Adrenal gland (tissue), 12 donors: ENCODE data around the gene MYO18A. TPM values are rescaled to one million over a fixed set of nuclear protein-coding genes. Genes with fewer than 3 reads are reported as not detected.
"Not testable (repeated sequence)": the region's sequence is repeated elsewhere in the genome, so short reads cannot be mapped to it uniquely, and the experiment has no call there.

ENCODE experiments used
- DNase-seq, 7 donors: peaks; one replicate each; pipeline ENCODE4 v3.0.0-alpha.2; 2019 to 2020
- H3K27ac ChIP-seq, 5 donors: fragments of 200-600 bp; sonication (generic) in 4 of 5; 1 replicate in 3 of 5; 2 replicates in 2 of 5; pipeline versions ENCODE4 v1.5.1 to v1.8.0; 2016 to 2020; ENCODE audit warnings: mild to moderate bottlenecking in 1 of 5
- H3K27me3 ChIP-seq: fragments of 200-600 bp; 2 replicates; pipeline ENCODE4 v1.8.0; 2021
- H3K36me3 ChIP-seq, 2 donors: fragments of 200-600 bp; replicated peaks in 1 of 2; 1 replicate in 1 of 2; 2 replicates in 1 of 2; pipeline versions ENCODE4 v1.5.1 to v1.8.0; 2018 to 2022
- H3K4me1 ChIP-seq, 2 donors: fragments of 200-600 bp; replicated peaks in 1 of 2; 1 replicate in 1 of 2; 2 replicates in 1 of 2; pipeline versions ENCODE4 v1.5.1 to v1.8.0; 2018 to 2021
- H3K4me3 ChIP-seq, 4 donors: fragments of 200-600 bp; sonication (generic) in 3 of 4; one replicate each; pipeline ENCODE4 v1.5.1; 2016 to 2018
- H3K9me3 ChIP-seq, 3 donors: fragments of 200-600 bp; sonication (generic) in 1 of 3; replicated peaks in 1 of 3; 1 replicate in 2 of 3; 2 replicates in 1 of 3; pipeline versions ENCODE4 v1.5.1 to v1.8.0; 2016 to 2021
- CTCF ChIP-seq, 6 experiments: fragments of 450-650 bp in 4 of 6; fragments of 200-600 bp in 2 of 6; sonication (generic) in 1 of 6; IDR thresholded peaks; 1 replicate in 5 of 6; 2 replicates in 1 of 6; pipeline versions ENCODE4 v1.5.1 to v1.8.0; 2016 to 2021; ENCODE audit warnings: antibody characterized with exemption in 6 of 6, mild to moderate bottlenecking in 2 of 6, moderate library complexity in 1 of 6
- POLR2A ChIP-seq, 2 donors: fragments of 450-650 bp; IDR thresholded peaks; one replicate each; pipeline ENCODE4 v1.6.1; 2017; ENCODE audit warnings: antibody characterized with exemption in 2 of 2, mild to moderate bottlenecking in 2 of 2, moderate library complexity in 1 of 2
- WGBS, 4 donors: extraction: QIAGEN DNeasy Blood & Tissue Kit in 2 of 4; methylation state at CpG; one replicate each; pipeline versions ENCODE4 v1.1.5 to v1.1.7; 2013 to 2017; 5-methylcytosine and 5-hydroxymethylcytosine counted together
- intact Hi-C, 2 donors: fragments of 100-400 bp; cut with DNase I; formaldehyde crosslinking; loops; one replicate each; pipeline versions ENCODE4 v1.14.1 to v1.15.0; 2022 to 2023
- polyA plus RNA-seq, 3 donors: library from polyadenylated mRNA; stranded (reverse); fragments of 200-250 nt in 2 of 3; fragments of 350-450 nt in 1 of 3; fragmentation: Illumina TruSeq in 1 of 3; extraction: RNeasy Lipid Tissue Mini Kit (QIAGEN cat#74804) in 1 of 3; gene quantifications; one replicate each; pipeline ENCODE4 v1.2.3, GENCODE V29; 2013 to 2014
- total RNA-seq, 9 donors: library from RNA; depleted of rRNA in 4 of 9; stranded (reverse); fragments of >200 nt in 4 of 9; fragments of 120-200 nt in 1 of 9; fragmentation: NEBNext Ultra II Directional in 1 of 9; extraction: Animal tissue kit (Norgen Biotek cat#: 25700) in 1 of 9; gene quantifications; one replicate each; pipeline versions ENCODE4 v1.1.0 to v1.2.4, GENCODE V29; 2013 to 2023
- donor health status: healthy with polysubstance abuse.
- donor health status: Bipolar disorder and iron deficiency.
- donor health status: DM: yes; HTN: yes; CAD: no.
- donor health status: DM: no; HTN: no; CAD: no.
- donor health status: DM: no; HTN: no; CAD: no.
- donor health status: DM: yes; HTN: yes; CAD: no.

Gene MYO18A
- total and polyA plus RNA-seq, 12 donors: 19.6 to 95.6 (median 40.7) TPM

DNA sequence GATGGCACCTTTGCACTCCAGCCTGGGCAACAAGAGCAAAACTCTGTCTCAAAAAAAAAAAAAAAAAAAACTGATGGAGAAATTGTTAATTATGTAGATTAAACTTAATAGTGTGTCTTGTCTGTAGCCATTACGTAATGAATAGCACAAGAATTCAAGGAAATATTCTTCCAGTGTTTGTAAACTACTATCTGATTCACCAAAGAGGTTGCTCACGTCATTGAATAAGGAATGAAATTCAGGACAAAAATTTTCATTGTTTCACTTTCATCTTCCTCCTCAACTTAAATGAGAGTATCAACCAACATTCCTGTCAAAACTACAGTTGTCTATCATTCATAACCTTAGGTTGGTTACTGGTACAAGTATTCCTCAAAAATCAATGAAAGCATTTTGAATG lies 30.7 kb upstream of the MYO18A start:
- Histone ChIP-seq H3K4me1 (no peaks in the 10 kb centered on the region), H3K27me3 (no peaks in the 10 kb centered on the region), H3K9me3 (no peaks in the 10 kb centered on the region), H3K27ac (no peak overlapping the region), H3K36me3 (no peaks in the 10 kb centered on the region), H3K4me3 (no peak overlapping the region)
- no peak for DNase-seq
- WGBS, 4 donors: 66 to 77% (median 67%) methylated on average over 2 of the region's 2 CpGs
- TF ChIP-seq POLR2A (IDR thresholded peaks at IDR 0.05): no peak
- no peak for TF ChIP-seq CTCF (IDR thresholded peaks at IDR 0.05)
- intact Hi-C loops: loop anchor here in 1 of 2 donors (10.0 kb wide), 1 partner anchor 86 kb away; no protein-coding TSS in a partner anchor

DNA sequence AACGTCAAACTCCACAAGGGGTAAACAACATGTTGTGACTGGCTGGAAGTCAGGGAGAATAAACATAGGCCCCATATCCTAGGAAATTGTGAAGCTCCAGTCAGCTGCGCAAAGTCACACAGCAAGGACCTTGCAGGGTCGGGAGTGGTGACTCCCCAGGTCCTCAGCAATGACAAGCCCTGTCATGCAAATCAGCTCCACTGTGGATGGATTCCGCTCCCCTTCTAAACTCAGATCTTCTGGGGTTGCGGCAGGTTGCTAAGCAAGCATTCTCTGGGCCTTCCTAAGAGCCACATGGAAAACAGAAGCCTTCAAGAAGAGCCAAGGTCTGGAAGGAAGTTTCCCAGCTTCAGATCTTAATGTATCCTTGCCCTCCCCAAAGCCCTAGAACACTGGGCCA lies 28.9 kb upstream of the MYO18A start:
- Histone ChIP-seq H3K27ac (no peak overlapping the region), H3K4me3 (no peak overlapping the region), H3K9me3 (no peaks in the 10 kb centered on the region), H3K4me1 (no peaks in the 10 kb centered on the region), H3K27me3 (no peaks in the 10 kb centered on the region), H3K36me3 (no peaks in the 10 kb centered on the region)
- 86 to 90% (median 88%) methylated on average over 5 of the region's 5 CpGs for WGBS, 4 donors
- TF ChIP-seq CTCF (IDR thresholded peaks at IDR 0.05) (no peak), POLR2A (IDR thresholded peaks at IDR 0.05) (no peak)
- peak in 1 of 7 donors; percentile 18 for DNase-seq
- intact Hi-C loops: no loop called here

GRCh38 chr17:29207975-29208374 lies 27.8 kb upstream of the MYO18A start:
- no peaks in the 10 kb centered on the region for H3K36me3 ChIP-seq
- TF ChIP-seq POLR2A (IDR thresholded peaks at IDR 0.05) (no peak), CTCF (IDR thresholded peaks at IDR 0.05) (no peak)
- no peak overlapping the region for H3K4me3 ChIP-seq
- no peaks in the 10 kb centered on the region for H3K27me3 ChIP-seq
- no peak for DNase-seq
- H3K4me1 ChIP-seq: no peaks in the 10 kb centered on the region
- H3K9me3 ChIP-seq: no peaks in the 10 kb centered on the region
- intact Hi-C loops: no loop called here
- H3K27ac ChIP-seq: no peak overlapping the region
- 81 to 92% (median 91%) methylated on average over 2 of the region's 2 CpGs for WGBS, 4 donors

GRCh38 chr17:29205047-29205446 lies 24.8 kb upstream of the MYO18A start:
- H3K27me3 ChIP-seq: no peaks in the 10 kb centered on the region
- peak in 4 of 7 donors; percentile 19 to 53 (median 36) for DNase-seq
- H3K27ac ChIP-seq: no peak overlapping the region
- H3K9me3 ChIP-seq: no peaks in the 10 kb centered on the region
- H3K4me3 ChIP-seq: no peak overlapping the region
- H3K4me1 ChIP-seq: no peaks in the 10 kb centered on the region
- H3K36me3 ChIP-seq: no peaks in the 10 kb centered on the region
- 48 to 73% (median 60%) methylated on average over 2 of the region's 2 CpGs for WGBS, 4 donors
- intact Hi-C loops: no loop called here
- TF ChIP-seq CTCF (IDR thresholded peaks at IDR 0.05) (no peak), POLR2A (IDR thresholded peaks at IDR 0.05) (no peak)

GRCh38 chr17:29204068-29204804 lies 24.0 kb upstream of the MYO18A start:
- WGBS, 4 donors: 77 to 86% (median 82%) methylated on average over 16 of the region's 16 CpGs
- DNase-seq: peak in 1 of 7 donors; percentile 18
- intact Hi-C loops, H3K36me3 ChIP-seq, H3K27me3 ChIP-seq, H3K9me3 ChIP-seq, H3K4me1 ChIP-seq, H3K4me3 ChIP-seq, H3K27ac ChIP-seq: not testable (repeated sequence)
